GM19023 (cell line): ENCODE measurements around the gene FUT8.
"Not testable (repeated sequence)": the region's sequence is repeated elsewhere in the genome, so short reads cannot be mapped to it uniquely, and the experiment has no call there.

ENCODE experiments used
- ATAC-seq: cut with Tn5 transposase; IDR thresholded peaks from one replicate; pipeline ENCODE4 v1.9.1; 2021; ENCODE audit warnings: mild to moderate bottlenecking, moderate library complexity; ENCODE audit not compliant: unreplicated experiment

FUT8 gene

DNA sequence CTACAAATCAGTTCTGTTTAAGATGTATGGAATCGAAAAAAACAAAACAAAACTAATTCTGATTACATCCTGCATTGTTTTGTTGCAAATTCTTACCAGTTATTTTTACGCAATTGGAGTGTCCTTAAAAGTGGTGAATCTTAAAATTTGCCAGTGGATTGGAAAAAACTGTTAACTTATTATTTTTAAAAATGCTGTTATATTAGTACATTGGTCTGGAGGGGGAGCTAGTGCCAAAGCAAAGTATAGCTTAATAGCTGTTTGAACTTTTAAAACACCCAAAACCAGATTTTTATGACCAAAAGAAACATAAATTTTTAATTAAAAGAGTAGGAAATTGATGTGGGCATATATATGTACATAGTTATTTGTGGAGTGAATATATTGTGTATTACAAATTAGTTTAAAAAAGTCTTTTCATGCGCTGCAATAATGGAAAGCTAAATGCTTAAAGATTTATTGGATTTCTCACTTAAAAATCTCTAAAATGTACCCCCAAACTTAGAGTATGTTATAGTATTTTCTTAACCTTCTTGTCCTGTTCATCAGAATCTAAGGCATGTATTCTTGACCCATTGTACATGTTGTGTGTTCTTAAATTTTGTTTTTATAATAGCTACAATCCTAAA lies 2.5 kb downstream of the FUT8 start:
- ATAC-seq: no peak

DNA sequence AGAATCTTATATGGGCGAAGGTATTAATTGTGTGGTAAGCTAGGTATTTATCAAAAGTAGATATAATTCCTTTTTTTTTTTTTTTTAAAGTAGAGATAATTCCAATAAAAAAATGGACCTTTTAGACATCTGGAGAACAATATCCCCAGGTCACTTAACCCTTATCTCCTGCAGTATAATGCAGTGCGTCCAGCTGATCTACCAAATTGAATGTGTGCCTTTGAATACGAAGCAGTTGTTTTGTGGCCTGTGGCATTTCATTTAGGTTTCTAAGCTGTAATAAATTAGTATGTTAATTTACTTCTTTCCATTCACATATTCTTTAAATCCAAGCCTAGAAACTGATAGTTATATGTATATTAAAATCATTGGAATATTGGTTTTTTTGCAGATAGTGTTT lies 3.1 kb downstream of the FUT8 start:
- no peak for ATAC-seq

DNA sequence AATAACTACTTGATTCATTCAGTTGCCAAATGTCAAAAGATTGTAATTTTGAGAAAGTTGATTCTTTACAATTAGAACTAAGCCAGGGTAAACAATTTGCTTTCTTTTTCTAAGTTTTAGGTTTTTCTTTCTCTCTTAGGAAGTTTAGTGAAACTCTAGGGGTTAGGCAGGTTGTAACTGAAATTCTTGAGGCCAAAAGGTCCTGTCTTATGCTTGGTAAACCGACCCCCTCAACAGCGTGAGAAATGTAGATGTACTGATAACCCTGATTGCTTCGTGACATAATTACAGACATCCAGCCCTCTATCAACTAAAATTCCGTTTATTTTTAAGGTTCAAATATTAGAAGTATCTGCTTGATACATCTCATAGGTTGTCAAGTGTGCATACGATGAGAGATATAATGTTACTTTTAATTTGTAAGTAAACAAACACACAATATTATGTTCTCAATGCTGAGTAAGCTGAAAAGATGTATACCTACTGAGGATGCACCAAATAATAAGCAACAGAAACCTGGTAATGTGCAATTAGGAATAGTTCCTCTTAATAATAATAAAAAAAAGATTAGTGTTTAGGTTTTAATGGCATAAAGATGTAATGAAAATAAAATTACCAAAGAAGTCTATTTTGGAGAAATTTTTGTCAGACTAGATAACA lies 7.2 kb downstream of the FUT8 start:
- ATAC-seq: no peak

DNA sequence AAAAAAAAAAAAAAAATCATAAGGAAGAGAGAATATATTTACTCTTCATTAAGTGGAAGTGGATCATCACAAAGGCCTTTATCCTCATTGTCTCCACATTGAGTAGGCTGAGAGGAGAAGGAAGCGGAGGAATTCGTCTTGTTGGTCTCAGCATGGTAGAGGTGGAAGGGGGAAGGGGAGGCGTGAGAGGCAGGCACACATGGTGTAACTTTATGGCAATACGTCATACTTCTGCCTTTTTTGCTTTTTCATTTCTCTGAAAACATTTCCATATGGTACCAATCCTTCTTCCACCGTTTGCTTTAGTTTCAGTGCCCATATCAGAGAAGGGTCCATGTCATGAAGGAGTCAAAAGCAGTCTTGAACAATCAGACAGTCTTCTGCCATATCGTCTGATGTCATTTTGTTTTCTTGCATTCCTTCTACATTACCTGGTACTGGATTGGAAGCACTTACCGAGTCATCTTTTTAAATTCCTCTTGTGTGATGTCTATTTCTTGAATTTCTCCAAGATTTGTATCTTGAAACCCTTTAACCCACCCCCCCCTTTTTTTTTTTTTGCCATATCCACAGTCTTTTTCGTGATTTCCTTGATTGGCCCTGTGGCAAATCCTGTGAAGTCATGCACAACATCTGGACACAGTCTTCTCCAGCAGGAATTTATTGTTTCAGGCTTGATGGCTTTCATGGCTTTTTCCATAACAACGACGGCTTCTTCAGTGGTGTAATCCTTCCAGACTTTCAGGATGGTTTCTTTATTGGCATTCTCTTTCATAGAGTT lies 8.9 kb downstream of the FUT8 start:
- ATAC-seq: no peak

DNA sequence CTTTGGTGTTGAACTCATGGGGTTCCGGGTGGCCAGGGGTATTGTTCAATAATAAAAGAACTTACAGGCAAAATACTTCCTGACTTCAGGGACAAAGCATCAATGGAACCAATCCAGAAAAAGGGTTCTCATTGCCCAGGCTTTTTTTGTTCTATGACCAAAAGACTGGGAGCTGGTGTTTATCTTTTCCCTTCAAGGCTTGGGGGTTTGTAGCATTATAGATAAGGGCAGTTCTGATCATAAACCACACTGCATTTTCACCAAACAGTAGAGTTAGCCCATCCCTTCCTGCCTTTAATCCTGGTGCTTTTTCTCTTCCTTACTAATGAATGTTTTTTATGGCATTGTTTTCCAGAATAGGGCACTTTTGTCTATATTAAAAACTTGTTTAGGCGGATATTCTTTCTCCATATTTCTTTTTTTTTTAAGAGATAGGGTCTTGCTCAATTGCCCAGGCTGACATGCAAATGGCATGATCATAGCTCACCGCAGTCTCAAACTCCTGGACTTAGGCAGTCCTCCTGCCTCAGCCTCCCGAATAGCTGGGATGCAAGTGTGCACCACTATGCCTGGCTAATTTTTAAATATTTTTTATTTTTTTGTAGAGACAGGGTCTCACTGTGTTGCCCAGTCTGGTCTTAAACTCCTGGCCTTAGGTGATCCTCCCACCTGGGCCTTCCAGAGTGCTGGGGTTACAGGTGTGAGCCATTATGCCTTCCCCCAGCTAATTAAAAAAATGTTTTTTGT lies 9.7 kb downstream of the FUT8 start:
- ATAC-seq: no peak

DNA sequence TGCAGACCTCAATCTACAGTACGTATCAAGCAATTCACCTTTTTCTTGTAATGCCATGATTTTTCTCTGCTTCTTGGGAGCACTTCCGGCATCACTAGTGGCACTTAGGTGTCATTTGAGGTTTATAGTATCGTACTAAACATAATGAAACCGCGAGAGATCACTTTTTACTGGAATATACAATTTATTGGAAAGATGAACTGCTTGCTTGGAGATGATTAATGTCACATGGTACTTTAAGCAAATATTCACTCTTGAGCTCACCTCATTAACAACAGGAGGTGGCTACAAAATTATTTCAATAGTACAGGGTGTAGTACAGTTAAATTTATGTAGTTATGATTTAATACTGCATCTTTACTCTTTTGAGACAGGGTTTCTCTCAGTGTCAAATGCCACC lies 11.5 kb downstream of the FUT8 start:
- no peak for ATAC-seq

DNA sequence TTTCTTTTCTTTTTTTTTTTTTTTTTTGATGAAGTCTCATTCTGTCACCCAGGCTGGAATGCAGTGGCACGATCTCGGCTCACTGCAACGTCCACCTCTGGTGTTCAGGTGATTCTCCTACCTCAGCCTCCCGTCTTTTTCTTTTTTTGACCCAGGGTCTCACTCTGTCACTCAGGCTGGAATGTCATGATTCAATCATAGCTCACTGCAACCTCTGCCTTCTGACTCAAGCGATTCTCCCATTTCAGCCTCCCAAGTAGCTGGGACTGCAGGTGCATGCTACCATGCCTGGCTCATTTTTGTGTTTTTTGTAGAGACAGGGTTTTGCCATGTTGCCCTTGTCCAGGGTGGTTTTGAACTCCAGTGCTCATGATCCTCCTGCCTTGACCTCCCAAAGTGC lies 12.0 kb downstream of the FUT8 start:
- ATAC-seq: no peak

DNA sequence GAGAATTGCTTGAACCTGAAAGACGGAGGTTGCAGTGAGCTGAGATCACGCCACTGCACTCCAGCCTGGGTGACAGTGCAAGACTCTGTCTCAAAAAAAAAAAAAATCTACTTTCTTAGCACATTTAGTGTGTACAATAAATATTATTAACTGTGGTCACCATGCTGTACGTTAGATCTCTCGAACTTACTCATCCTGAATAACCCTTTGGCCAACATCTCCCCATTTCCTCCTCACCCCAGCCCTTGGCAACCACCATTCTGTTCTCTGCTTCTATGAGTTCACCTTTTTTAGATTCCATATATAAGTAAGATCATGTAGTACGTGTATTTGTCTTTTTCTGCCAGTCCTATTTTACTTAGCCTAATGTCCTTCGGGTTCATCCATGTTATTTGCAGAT lies 13.4 kb downstream of the FUT8 start:
- no peak for ATAC-seq

DNA sequence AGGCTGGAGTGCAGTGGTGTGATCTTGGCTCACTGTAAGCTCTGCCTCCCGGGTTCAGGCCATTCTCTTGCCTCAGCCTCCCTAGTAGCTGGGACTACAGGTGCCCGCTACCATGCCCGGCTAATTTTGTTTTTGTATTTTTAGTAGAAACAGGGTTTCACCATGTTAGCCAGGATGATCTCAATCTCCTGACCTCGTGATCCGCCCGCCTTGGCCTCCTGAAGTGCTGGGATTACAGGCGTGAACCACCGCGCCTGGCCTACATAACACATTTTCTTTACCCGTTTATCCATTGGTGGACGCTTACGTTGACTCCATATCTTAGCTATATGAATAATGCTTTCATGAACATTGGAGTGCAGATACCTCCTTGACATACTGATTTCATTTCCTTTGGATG lies 14.4 kb downstream of the FUT8 start:
- ATAC-seq: not testable (repeated sequence)

DNA sequence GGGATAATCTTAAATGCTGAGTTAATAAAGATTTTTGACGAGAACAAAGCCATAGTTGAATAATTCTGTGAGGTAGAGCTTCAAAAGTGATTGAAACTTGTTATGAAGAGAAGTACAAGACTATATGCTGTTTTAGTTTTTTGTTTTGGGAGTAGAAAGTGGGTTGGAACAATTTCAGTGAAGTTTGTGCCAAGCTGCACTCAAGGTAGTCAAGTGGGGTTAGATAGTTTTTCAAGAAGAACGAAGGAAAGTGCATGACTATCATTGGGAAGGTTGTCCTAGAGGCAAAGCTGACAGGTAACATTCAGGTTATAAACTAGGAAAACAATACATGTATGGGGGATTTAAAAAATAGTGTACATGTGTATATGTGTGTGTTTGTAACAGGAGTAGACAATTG lies 16.2 kb downstream of the FUT8 start:
- no peak for ATAC-seq

DNA sequence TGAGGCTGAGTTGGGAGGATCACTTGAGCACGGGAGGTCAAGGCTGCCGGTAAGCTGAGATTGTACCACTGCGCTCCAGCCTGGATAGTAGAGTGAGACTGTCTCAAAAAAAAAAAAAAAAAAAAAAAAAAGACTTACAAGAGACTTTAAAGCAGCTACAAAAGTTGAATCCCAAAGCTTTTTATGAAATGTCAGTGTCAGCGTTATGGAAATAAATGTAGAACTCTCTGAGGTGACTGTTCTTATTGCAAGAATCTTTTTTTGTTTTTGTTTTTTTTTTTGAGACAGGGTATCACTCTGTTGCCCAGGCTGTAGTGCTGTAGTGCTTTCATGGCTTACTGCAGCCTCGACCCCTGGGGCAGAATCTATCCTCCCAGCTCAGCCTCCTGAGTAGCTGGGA lies 17.2 kb downstream of the FUT8 start:
- no peak for ATAC-seq

DNA sequence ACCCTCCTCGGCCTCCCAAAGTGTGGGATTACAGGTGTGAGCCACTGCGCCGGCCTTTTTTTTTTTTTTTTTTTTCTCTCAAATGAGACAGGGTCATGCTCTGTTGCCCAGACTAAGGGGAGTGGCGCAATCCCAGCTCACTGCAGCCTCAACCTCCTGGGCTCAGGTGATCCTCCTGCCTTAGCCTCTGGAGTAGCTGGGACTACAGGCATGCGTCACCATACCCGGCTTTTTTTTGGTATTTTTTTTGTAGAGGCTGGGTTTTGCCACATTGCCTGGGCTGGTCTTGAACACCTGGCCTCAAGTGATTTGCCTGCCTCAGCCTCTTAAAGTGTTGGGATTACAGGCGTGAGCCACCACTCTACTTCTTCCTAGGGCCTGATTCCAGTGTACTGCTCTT lies 18.7 kb downstream of the FUT8 start:
- no peak for ATAC-seq

DNA sequence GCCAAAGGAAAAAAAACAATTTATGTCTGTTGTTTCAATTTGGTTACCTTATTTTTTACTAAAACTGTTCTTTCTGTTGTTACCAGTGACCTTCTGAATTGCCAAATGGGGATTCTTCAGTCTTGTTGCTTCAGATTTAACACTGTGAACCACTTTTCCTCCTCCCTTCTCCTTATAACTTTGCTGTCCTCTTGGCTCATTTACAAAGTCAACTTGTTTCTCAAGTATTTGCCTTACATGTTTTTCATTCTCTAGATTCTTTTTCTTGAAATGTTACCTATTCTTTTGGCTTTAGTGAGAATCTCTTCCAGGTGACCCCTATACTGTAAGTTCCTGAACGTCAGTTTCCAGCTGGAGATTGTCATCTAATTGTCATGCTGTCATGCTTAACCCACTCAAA lies 19.4 kb downstream of the FUT8 start:
- no peak for ATAC-seq

DNA sequence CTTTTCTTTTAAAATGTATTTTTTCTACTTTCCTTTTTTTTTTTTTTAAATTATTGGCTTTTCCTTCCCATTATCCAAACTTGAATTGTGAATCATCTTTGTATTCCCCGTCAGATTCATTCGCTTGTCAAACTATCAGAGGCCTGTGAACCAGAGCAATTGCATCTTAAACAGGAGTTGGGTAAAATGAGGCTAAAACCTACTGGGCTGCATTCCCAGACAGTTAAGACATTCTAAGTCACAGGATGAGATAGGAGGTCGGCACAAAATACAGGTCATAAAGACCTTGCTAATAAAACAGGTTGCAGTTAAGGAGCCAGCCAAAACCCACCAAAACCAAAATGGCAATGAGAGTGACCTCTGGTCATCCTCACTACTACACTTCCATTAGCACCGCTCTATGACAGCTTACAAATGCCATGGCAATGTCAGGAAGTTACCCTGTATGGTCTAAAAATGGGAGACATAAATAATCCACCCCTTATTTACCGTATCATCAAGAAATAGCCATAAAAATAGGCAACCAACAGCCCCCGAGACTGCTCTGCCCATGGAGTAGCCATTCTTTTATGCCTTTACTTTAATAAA lies 19.9 kb downstream of the FUT8 start:
- ATAC-seq: no peak

DNA sequence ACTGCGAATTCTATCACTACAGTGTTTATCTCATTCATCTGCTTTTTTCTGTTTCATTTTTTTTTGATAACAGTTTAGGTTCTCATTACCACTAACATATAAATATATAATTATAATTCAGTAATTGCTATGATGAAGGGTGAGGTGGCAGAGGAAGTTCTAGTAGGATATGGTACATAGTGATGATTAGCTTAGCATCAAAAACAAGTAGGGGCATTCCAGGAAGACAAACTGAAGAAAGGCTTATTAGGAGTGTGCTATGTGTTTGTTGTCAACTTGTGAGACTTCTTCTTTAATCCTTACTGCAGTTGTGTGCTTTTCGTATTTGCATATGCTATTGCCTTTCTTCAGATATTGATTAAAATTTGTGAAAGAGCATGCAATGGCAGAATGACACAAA lies 20.6 kb downstream of the FUT8 start:
- no peak for ATAC-seq

DNA sequence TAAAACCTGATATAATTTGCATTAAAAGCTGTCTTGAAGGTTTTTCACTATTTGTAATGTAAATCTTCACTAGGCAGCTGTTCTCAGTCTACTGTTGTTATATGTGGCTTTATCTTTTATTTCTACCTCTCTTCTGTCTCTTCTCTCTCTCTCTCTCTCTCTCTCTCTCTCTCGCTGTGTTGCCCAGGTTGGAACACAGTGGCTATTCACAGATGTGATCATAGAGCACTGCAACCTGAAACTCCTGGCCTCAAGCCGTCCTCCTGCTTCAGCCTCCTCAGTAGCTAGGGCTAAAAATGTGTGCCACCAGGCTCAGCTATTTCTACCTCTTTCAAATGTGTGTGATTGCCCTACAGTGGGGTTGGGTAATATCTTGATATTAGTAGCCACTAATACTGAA lies 21.1 kb downstream of the FUT8 start:
- ATAC-seq: no peak

DNA sequence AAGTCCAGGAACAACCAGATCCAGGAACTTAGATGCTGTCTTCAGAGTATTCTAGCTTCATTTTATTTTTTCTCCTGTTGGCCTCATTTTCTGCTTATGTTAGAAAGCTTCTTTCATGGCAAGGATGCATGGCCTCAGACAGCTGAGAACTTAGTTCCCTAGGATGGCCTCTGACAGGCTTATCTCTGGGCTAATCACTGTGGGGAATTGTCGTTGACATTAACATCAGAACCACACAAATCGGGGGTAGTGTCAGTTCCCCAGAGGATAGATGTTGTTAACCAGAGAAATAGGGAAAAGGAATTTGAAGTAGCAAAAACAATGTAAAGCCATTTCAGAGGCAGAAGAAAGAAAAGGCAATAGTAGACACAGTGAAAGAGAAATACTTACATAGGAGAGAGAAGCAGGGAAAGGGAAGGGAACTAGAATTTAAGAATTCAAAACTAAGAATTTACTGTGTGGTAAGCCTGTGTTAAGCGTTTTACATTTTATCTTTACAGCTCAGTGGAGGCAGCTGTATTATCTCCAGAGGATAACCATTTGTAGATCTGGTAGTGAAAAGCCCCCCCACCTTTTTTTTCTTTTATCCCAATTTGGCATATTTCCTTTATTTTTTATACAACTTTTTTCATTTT lies 21.8 kb downstream of the FUT8 start:
- no peak for ATAC-seq

DNA sequence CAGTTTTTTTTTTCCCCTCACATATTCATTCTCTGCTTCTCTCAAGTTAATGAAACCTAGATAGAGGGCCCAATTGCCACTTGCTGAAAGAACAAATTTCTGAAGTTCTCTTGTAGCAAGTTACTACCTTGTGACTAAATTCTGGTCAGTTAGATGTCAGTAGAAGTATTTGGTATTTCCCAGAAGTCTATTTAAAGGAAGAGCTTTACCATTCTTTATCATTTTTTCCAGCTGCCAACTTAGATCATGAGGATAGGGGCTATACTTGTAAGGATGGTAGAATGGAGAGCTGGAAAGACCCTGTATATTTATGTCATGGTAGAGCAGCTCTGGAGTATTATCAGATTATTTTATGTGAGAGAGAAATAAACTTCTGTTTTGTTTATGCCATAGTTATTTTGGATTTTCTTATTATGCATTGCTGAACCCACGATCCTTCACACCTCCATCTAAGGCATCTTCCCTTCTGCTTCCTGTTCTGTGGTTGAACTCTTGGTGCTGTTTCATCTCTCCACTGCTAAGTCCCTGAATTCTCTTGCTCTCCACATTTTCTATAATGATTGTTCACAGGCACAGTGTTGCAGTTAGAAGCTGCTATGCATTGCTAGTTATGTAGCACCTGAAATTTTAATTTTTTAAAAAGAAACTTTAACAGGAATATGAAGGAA lies 25.9 kb downstream of the FUT8 start:
- no peak for ATAC-seq

DNA sequence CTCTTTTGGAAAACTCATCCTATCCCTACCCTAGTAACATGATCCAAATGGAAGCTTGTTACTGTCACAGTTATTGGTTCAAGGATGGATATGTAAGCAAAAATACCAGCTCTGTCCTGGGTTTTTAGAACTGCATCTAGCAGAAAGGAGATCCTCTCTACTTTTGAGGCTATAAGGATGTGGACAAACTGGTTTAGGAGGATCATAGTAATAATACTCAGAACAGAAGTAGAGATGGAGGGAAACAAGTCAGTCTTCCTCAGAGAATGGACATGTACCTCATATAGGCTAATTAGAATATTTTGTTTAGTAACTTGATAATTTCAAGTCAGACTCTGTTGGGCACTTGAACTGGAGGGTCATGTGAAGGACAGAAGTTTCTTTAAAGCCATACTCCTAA lies 26.6 kb downstream of the FUT8 start:
- no peak for ATAC-seq

DNA sequence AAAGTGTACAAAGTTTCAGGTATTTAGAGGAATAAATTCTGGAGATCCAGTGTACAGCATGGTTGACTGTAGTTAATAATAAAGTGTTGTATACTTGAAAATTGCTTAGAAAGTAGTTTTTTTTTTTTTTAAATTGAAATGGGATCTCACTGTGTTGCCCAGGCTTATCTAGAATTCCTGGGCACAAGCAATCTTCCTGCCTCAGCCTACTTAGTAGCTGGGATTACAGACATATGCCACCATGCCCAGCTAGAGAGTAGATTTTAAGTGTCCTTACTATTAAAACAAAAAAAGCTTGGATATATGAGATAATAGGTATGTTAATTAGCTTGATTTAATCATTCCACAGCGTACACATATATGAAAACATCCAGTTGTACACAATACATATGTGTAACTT lies 27.7 kb downstream of the FUT8 start:
- ATAC-seq: no peak
